ENCODE results near the gene MRE11.
"Not testable (repeated sequence)": the region's sequence is repeated elsewhere in the genome, so short reads cannot be mapped to it uniquely, and the experiment has no call there.

Gene MRE11

DNA sequence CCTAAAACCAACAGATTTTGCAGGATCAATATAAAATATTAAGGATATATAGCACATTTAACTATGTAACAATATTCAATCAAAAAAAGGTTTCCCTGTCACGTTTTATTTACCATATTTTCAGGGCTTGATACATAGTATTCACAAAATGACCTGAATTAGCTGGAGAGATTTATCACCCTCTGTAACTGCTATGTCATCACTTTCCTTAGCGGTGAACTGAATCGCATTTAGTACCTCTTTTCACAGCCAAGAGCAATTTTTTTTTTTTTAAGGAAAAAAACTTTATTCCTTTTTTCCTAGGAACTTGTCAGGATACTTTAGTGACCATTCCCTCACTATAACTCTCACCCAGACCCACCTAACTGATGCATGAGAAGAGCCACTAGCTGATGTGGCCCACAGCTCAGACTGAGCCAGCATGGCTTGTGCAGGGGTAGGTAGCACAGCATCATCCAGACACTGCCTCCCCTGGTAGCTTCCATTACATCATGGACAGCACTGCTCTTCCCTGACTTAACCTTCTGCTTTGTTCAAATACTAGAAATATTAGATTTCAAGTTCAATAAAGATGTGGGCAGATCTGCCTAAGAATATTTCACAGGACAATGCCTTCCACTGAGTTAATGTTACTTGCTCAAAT, 75.4 kb downstream of the MRE11 start:
- DNase-seq: no peak

GRCh38 chr11:94417386-94417987, 76.2 kb downstream of the MRE11 start:
- DNase-seq: no peak

DNA sequence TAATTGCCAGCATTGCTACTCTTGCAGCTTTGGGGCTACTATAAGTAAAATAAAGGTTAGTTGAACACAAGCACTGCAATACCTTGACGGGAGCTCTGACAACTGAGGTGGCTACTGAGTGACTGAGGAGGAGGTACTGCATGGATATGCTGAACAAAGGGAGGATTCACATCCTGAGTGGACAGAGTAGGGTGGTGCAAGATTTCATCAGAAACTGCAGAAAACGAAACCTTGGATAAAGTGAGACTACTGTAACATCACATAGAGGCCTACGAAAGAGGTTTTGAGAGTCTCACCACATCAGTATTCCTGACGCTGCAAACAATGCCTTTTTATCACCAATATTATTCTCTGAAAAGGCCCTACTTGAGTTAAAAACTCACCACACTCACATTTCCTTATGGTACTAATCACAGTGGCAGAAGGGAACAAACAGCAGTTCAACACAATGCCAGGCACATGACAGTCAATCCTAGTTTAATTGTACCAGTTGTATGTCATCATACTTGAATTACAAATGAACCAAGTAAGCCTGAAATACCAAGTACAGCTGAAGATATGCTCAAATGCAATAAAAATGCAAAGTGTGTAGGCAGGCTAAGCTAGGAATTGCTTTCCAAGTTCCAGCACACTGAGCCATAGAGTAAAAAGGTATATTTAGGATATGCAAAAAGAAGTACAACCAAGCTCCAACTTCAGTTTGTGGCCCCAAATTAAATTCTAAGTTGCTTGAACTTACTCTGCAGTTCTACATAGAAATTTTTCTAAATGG, 88.4 kb downstream of the MRE11 start:
- no peak for DNase-seq

GRCh38 chr11:94402355-94402754, 91.3 kb downstream of the MRE11 start:
- DNase-seq: no peak

DNA sequence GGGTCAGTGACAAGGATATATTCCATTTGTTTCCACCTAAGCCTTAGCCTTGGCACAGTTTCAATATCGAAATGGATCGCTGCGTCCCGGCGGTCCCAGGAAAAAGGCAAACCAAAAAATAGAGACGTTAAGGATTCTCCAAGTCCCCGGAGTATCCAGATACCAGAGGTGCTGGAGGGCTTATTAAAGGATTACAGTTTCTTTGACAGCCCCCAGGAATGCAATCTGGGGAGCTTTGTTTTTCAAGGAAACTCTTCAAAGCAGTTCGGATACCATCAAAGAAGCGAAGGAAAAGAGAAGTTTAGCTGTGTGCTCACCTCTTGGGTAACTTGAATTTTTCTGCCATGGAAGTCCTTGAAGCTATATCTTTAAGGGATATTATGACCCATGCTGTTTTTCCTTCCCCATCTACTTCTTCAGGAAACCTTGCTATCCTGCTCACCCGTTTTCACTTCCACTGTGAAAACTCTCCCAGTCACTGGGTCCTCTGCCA, 91.8 kb downstream of the MRE11 start:
- DNase-seq: no peak

DNA sequence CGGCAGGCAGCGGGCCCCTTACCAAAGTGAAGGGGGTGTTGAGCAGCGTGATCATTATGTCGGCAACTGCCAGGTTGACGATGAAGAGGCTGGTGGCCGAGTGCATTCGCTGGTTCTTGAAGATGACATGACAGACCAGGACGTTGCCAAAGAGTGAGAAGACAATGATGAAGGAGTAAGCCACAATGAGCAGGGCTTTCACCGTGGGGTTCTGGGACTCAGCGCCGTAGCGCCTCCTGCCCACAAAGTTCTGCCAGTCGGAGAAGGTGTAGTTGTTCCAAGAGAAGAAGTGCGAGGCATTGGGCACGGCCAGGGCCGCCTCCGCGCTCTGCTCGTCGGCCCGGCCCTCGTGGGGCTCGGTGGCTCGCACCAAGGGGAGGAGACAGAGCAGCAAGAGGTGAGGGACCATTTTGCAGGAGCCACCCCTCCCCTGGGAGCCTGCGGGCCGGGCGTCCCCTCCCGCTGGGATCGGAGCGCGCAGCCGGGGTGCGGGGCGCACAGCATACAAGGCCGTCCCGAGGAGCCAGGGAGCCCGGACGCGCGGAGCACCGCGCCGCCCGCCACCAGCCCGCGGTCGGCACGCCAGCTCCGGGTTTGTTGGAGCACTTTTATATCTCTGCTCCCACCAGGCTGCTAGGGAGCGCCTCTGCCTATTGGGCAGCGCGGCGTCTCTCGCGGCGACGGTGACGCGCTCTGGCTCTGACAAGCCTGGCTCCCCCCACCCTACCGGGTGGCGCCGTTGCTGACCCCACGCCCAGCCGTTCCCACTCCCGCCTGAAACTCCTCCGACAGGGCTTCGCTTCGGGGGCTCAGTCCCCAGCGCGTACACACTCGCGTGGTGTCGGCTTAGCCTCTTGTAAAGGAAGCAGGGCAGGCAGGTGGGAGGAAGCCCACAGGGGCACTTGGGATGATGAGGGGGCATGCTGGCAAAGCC, 92.5 kb downstream of the MRE11 start, which contains the start of gene GPR83:
Gene GPR83 (minus strand): TSS at position 581 of the 934 bp plus-strand sequence. CDS start 172 bp downstream, at position 409.
- peak; percentile 14 for DNase-seq

GRCh38 chr11:94400457-94400838, 93.2 kb downstream of the MRE11 start:
- DNase-seq: no peak

DNA sequence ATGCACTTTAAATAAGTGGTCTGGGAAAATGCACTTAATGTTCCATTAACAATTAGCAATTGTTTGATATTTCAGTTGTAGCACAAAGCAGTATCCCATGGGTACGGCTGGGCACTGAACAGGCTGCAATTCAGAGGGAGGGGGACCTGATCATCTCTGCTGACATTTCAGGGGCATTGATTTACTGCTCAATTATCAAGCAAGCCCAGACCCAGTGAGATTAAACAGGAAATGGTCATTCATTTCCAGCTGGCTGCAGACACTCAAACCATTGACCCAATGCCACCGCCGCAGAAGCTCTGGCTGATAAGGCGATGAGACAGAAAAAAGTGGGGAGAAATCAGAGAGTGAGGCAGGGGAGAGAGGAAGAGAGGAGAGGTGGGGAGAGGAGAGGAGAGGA, 93.6 kb downstream of the MRE11 start:
- no peak for DNase-seq

GRCh38 chr11:94398101-94398500, 95.5 kb downstream of the MRE11 start:
- DNase-seq: no peak

DNA sequence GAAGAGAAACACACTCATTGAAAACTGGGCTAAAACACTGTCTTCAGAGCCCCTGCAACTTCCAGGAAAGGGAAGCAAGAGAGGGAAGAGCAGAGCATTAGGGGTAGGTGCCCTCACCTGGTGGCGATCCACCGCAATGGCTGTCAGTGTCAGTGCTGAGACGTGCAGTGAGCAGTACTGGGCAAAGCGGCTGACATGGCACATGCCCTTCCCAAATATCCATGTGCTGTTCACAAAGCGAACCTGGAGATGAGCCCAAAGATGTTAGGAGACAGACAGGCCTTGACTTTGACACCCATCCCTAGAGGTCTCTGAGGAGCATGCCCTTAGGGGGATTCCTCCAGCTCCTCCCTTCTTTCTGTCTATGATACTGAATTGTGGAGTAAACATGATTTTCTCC, 97.4 kb downstream of the MRE11 start:
- DNase-seq: no peak

DNA sequence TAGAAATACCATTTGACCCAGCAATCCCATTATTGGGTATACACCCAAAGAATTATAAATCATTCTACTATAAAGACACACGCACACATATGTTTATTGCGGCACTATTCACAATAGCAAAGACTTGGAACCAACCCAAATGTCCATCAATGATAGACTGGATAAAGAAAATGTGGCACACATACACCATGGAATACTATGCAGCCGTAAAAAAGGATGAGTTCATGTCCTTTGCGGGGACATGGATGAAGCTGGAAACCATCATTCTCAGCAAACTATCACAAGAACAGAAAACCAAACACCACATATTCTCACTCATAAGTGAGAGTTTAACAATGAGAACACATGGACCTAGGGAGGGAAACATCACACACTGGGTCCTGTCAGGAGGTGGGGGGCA, 101.7 kb downstream of the MRE11 start:
- DNase-seq: not testable (repeated sequence)

DNA sequence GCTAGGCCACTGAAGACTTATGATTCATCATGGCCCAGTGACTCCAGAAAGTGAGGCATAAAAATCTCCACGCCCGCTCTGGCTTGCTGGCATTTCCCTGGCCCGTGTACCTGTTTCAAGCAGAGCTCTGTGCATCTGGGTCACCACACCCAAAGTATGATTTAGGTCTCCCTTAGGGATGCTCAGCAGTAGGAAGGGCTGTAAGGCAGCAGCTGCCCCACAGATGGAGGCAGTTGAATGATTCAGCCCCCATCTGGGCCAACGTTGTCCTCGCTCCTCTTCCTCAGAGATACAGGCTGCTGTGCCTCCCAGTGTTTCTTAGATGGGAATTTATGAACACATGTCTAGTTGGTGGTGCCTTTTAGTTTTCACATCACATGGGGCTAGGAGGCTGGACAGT, 114.0 kb downstream of the MRE11 start:
- DNase-seq: no peak

- no peak for DNase-seq
Observed at GRCh38 chr11:94376841-94377240, 116.8 kb downstream of the MRE11 start.

- not testable (repeated sequence) for DNase-seq
Observed at GRCh38 chr11:94370576-94370975, 123.1 kb downstream of the MRE11 start.
